Activated CD4-positive, CD25-positive, alpha-beta regulatory T cell treated with anti-CD3 and anti-CD28 coated beads, Interleukin-2, amount 50 U/mL, for 24 hours (primary cell): ENCODE results near the gene NOX3.

Experiments
- ATAC-seq, 2 donors: fragments of 150-1000 bp; cut with Tn5 transposase; one replicate each; pipeline ENCODE4 v1.10.0; 2021; ENCODE audit warnings: mild to moderate bottlenecking in 1 of 2, moderate library complexity in 1 of 2

The NOX3 gene

GRCh38 chr6:155432293-155432692 is 23.3 kb downstream of the NOX3 start:
- ATAC-seq, result peak; percentile 53 to 72

- ATAC-seq, result no peak
Measured at GRCh38 chr6:155429321-155429893, 26.2 kb downstream of the NOX3 start.

- no peak for ATAC-seq
Measured at GRCh38 chr6:155426408-155426945, 29.2 kb downstream of the NOX3 start.

GRCh38 chr6:155424181-155424580 is 31.5 kb downstream of the NOX3 start:
- no peak for ATAC-seq

GRCh38 chr6:155422635-155423034 is 33.0 kb downstream of the NOX3 start:
- no peak for ATAC-seq

- ATAC-seq, result no peak
Measured at GRCh38 chr6:155420492-155420891, 35.1 kb downstream of the NOX3 start.

GRCh38 chr6:155419161-155419560 is 36.5 kb downstream of the NOX3 start:
- no peak for ATAC-seq

- peak; percentile 67 to 69 for ATAC-seq
Measured at GRCh38 chr6:155418017-155418761, 37.5 kb downstream of the NOX3 start.

GRCh38 chr6:155417454-155417853 is 38.2 kb downstream of the NOX3 start:
- no peak for ATAC-seq

- no peak for ATAC-seq
Measured at GRCh38 chr6:155415953-155416352, 39.7 kb downstream of the NOX3 start.

- ATAC-seq, result no peak
Measured at GRCh38 chr6:155414049-155414448, 41.6 kb downstream of the NOX3 start.

GRCh38 chr6:155412335-155412734 is 43.3 kb downstream of the NOX3 start:
- no peak for ATAC-seq

GRCh38 chr6:155411154-155412052 is 44.2 kb downstream of the NOX3 start:
- ATAC-seq, result no peak

GRCh38 chr6:155409391-155409790 is 46.2 kb downstream of the NOX3 start:
- no peak for ATAC-seq

GRCh38 chr6:155408981-155409380 is 46.7 kb downstream of the NOX3 start:
- no peak for ATAC-seq

- ATAC-seq, result no peak
Measured at GRCh38 chr6:155408231-155408630, 47.4 kb downstream of the NOX3 start.

GRCh38 chr6:155406801-155407200 is 48.8 kb downstream of the NOX3 start:
- ATAC-seq, result no peak

GRCh38 chr6:155404937-155405336 is 50.7 kb downstream of the NOX3 start:
- no peak for ATAC-seq

GRCh38 chr6:155402656-155403304 is 52.9 kb downstream of the NOX3 start:
- no peak for ATAC-seq

- no peak for ATAC-seq
Measured at GRCh38 chr6:155400654-155400965, 55.0 kb downstream of the NOX3 start.

- no peak for ATAC-seq
Measured at GRCh38 chr6:155399745-155400653, 55.6 kb downstream of the NOX3 start.
